Measurements from ENCODE around the gene IFNL2. TPM values are rescaled to one million over a fixed set of nuclear protein-coding genes. Genes with fewer than 3 reads are reported as not detected.
"Not testable (repeated sequence)": the region's sequence is repeated elsewhere in the genome, so short reads cannot be mapped to it uniquely, and the experiment has no call there.

The IFNL2 gene
- total RNA-seq, 1 donor from 2014 or later: not detected

GRCh38 chr19:39264306-39265290 is 3.6 kb upstream of the IFNL2 start:
- Mint-ChIP-seq H3K9me3 (no peaks in the 10 kb centered on the region), H3K27me3 (peaks cover 36% of the 10 kb centered on the region), H3K4me1 (peaks cover 3% of the 10 kb centered on the region), H3K27ac (no peak overlapping the region), H3K36me3 (ENCODE audit: low read depth) (no peaks in the 10 kb centered on the region), H3K4me3 (no peak overlapping the region)
- intact Hi-C loops (cut with micrococcal nuclease): no loop called here
- no peak for DNase-seq

GRCh38 chr19:39265321-39265916 is 2.8 kb upstream of the IFNL2 start:
- no peak for DNase-seq
- peaks cover 3% of the 10 kb centered on the region for H3K4me1 Mint-ChIP-seq
- intact Hi-C loops (cut with micrococcal nuclease): no loop called here
- H3K9me3 Mint-ChIP-seq: no peaks in the 10 kb centered on the region
- H3K27ac Mint-ChIP-seq: no peak overlapping the region
- H3K36me3 Mint-ChIP-seq (ENCODE audit: low read depth): no peaks in the 10 kb centered on the region
- peak overlapping the region; percentile 15 for H3K4me3 Mint-ChIP-seq
- peaks cover 36% of the 10 kb centered on the region for H3K27me3 Mint-ChIP-seq

- H3K4me1 Mint-ChIP-seq; H3K4me3 Mint-ChIP-seq; H3K27ac Mint-ChIP-seq; intact Hi-C loops (cut with micrococcal nuclease); DNase-seq; H3K36me3 Mint-ChIP-seq (ENCODE audit: low read depth); H3K9me3 Mint-ChIP-seq: not testable (repeated sequence)
- H3K27me3 Mint-ChIP-seq: peaks cover 20% of the 10 kb centered on the region
Measured at GRCh38 chr19:39268531-39269223, 481 bp downstream of the IFNL2 start.

- H3K27ac Mint-ChIP-seq; DNase-seq; H3K36me3 Mint-ChIP-seq (ENCODE audit: low read depth); H3K4me1 Mint-ChIP-seq; H3K4me3 Mint-ChIP-seq; intact Hi-C loops (cut with micrococcal nuclease); H3K9me3 Mint-ChIP-seq: not testable (repeated sequence)
- peaks cover 16% of the 10 kb centered on the region for H3K27me3 Mint-ChIP-seq
Measured at GRCh38 chr19:39269369-39269768, 1.2 kb downstream of the IFNL2 start.

- Mint-ChIP-seq H3K27me3 (peaks cover 10% of the 10 kb centered on the region), H3K9me3 (no peaks in the 10 kb centered on the region), H3K36me3 (ENCODE audit: low read depth) (no peaks in the 10 kb centered on the region), H3K27ac (no peak overlapping the region), H3K4me1 (peaks cover 2% of the 10 kb centered on the region), H3K4me3 (no peak overlapping the region)
- no peak for DNase-seq
- intact Hi-C loops (cut with micrococcal nuclease): no loop called here
Measured at GRCh38 chr19:39270036-39270871, 2.1 kb downstream of the IFNL2 start.

- H3K4me1 Mint-ChIP-seq; H3K27me3 Mint-ChIP-seq; H3K36me3 Mint-ChIP-seq (ENCODE audit: low read depth); intact Hi-C loops (cut with micrococcal nuclease); H3K9me3 Mint-ChIP-seq; DNase-seq; H3K27ac Mint-ChIP-seq; H3K4me3 Mint-ChIP-seq: not testable (repeated sequence)
Measured at GRCh38 chr19:39273859-39274258, 5.7 kb downstream of the IFNL2 start.

GRCh38 chr19:39275578-39275977 is 7.4 kb downstream of the IFNL2 start:
- no peak for DNase-seq
- no peaks in the 10 kb centered on the region for H3K4me1 Mint-ChIP-seq
- H3K27ac Mint-ChIP-seq: no peak overlapping the region
- peaks cover 11% of the 10 kb centered on the region for H3K27me3 Mint-ChIP-seq
- H3K4me3 Mint-ChIP-seq: no peak overlapping the region
- H3K9me3 Mint-ChIP-seq: no peaks in the 10 kb centered on the region
- no peaks in the 10 kb centered on the region for H3K36me3 Mint-ChIP-seq (ENCODE audit: low read depth)
- intact Hi-C loops (cut with micrococcal nuclease): no loop called here

- H3K27ac Mint-ChIP-seq: no peak overlapping the region
- DNase-seq: no peak
- no peak overlapping the region for H3K4me3 Mint-ChIP-seq
- H3K27me3 Mint-ChIP-seq: peaks cover 11% of the 10 kb centered on the region
- intact Hi-C loops (cut with micrococcal nuclease): no loop called here
- H3K4me1 Mint-ChIP-seq: no peaks in the 10 kb centered on the region
- no peaks in the 10 kb centered on the region for H3K9me3 Mint-ChIP-seq
- no peaks in the 10 kb centered on the region for H3K36me3 Mint-ChIP-seq (ENCODE audit: low read depth)
Measured at GRCh38 chr19:39276740-39277139, 8.5 kb downstream of the IFNL2 start.

- no peak overlapping the region for H3K27ac Mint-ChIP-seq
- no peak for DNase-seq
- H3K9me3 Mint-ChIP-seq: no peaks in the 10 kb centered on the region
- H3K36me3 Mint-ChIP-seq (ENCODE audit: low read depth): no peaks in the 10 kb centered on the region
- intact Hi-C loops (cut with micrococcal nuclease): no loop called here
- no peak overlapping the region for H3K4me3 Mint-ChIP-seq
- no peaks in the 10 kb centered on the region for H3K4me1 Mint-ChIP-seq
- peaks cover 15% of the 10 kb centered on the region for H3K27me3 Mint-ChIP-seq
Measured at GRCh38 chr19:39277598-39277997, 9.4 kb downstream of the IFNL2 start.

- H3K4me3 Mint-ChIP-seq: no peak overlapping the region
Measured at GRCh38 chr19:39282021-39282420, 13.8 kb downstream of the IFNL2 start.

GRCh38 chr19:39284032-39284431 is 15.8 kb downstream of the IFNL2 start:
- Mint-ChIP-seq H3K4me1 (no peaks in the 10 kb centered on the region), H3K9me3 (peaks cover 4% of the 10 kb centered on the region), H3K27me3 (peaks cover 35% of the 10 kb centered on the region), H3K36me3 (ENCODE audit: low read depth) (no peaks in the 10 kb centered on the region), H3K27ac (no peak overlapping the region), H3K4me3 (no peak overlapping the region)
- no peak for DNase-seq
- intact Hi-C loops (cut with micrococcal nuclease): no loop called here

More at GRCh38 chr19:39282021-39282420, 13.8 kb downstream of the IFNL2 start:
- Mint-ChIP-seq H3K9me3 (peaks cover 4% of the 10 kb centered on the region), H3K27ac (no peak overlapping the region), H3K36me3 (ENCODE audit: low read depth) (no peaks in the 10 kb centered on the region), H3K4me1 (no peaks in the 10 kb centered on the region), H3K27me3 (peaks cover 27% of the 10 kb centered on the region)
- intact Hi-C loops (cut with micrococcal nuclease): no loop called here
- DNase-seq: no peak

GRCh38 chr19:39293394-39293793 is 25.2 kb downstream of the IFNL2 start:
- Mint-ChIP-seq H3K4me3 (no peak overlapping the region), H3K36me3 (ENCODE audit: low read depth) (no peaks in the 10 kb centered on the region), H3K27me3 (peaks cover 24% of the 10 kb centered on the region), H3K4me1 (peaks cover 15% of the 10 kb centered on the region), H3K27ac (no peak overlapping the region), H3K9me3 (no peaks in the 10 kb centered on the region)
- no peak for DNase-seq
- intact Hi-C loops (cut with micrococcal nuclease): no loop called here

- Mint-ChIP-seq H3K9me3 (no peaks in the 10 kb centered on the region), H3K27me3 (peaks cover 10% of the 10 kb centered on the region), H3K36me3 (ENCODE audit: low read depth) (no peaks in the 10 kb centered on the region), H3K27ac (peak within 1 kb of the TSS; percentile 14), H3K4me1 (peaks cover 22% of the 10 kb centered on the region), H3K4me3 (no peak within 1 kb of the TSS)
- intact Hi-C loops (cut with micrococcal nuclease): no loop called here
- no peak for DNase-seq
Measured at GRCh38 chr19:39296055-39296645, 28.0 kb downstream of the IFNL2 start, which contains the start of gene IFNL1. Gene IFNL1, plus strand, starts transcription at chr19:39296407. Its CDS starts 15 bp downstream, at chr19:39296422.

Data from activated CD4-positive, alpha-beta T cell treated with anti-CD3 and anti-CD28 coated beads, Interleukin-2, amount 10 ng/mL, durations not matched to agents 24 days and 14 days (primary cell).